HG02885 (cell line): ENCODE results near the gene PPP4R3B.

Experiments used
- ATAC-seq: cut with Tn5 transposase; IDR thresholded peaks from one replicate; pipeline ENCODE4 v1.9.1; 2021; ENCODE audit warnings: mild to moderate bottlenecking; ENCODE audit not compliant: unreplicated experiment, poor library complexity

Gene PPP4R3B

GRCh38 chr2:55524884-55525437, 92.5 kb downstream of the PPP4R3B start:
- ATAC-seq: no peak

- peak; percentile 13 for ATAC-seq
These were observed 97.2 kb downstream of the PPP4R3B start for GRCh38 chr2:55519938-55520885.

DNA sequence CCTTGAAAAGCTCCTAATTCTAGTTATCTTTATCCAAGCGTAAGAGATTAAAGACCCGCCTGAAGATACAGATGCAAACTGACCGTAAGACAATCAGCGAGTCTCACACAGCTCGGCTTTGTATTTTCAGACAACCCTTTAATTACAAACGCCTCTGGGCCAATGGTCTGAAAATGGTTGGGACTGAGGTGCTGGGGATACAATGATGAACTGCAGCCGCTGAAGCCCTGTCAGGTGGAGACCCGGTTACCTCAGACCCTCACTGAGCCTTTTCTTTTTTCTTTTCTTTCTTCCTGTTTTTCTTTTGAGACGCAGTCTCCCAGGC, 98.6 kb downstream of the PPP4R3B start:
- ATAC-seq: peak; percentile 11

GRCh38 chr2:55511508-55512124, 105.8 kb downstream of the PPP4R3B start:
- ATAC-seq: no peak

DNA sequence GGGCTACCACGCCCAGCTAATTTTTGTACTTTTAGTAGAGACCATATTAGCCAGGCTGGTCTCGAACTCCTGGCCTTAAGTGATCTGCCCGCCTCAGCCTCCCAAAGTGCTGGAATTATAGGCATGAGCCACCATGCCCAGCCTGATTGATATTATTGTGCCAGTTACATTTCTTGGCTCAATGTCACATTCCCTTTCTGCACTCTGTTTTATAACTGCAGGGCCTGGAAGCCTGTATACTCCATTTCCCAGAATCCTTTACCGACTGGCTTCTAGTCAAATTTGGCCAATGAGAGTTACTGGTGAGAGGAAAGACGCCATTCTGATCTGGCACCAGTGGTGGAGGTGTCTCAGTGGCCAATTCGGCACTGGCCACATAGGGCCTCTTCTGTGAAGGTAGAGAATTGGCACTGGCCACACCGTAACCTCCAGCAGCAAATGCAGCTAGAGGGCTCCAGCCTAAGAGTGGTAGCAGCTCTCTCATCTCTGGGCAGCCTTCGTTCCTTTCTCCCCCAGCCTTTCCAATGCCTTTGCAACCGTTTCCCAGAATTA, 114.8 kb downstream of the PPP4R3B start:
- no peak for ATAC-seq

GRCh38 chr2:55500025-55500424, 117.4 kb downstream of the PPP4R3B start:
- no peak for ATAC-seq

GRCh38 chr2:55498582-55498981, 118.8 kb downstream of the PPP4R3B start:
- ATAC-seq: no peak
